Measurements from ENCODE around the gene CELF2. TPM values are rescaled to one million over a fixed set of nuclear protein-coding genes. Genes with fewer than 3 reads are reported as not detected.

The CELF2 gene
- total and polyA plus RNA-seq, 9 of the 15 experiments (the other 6 are each of a cell fraction or from before 2014, with no cell fraction given): 4.0 to 20.3 (median 11.1) TPM

- Histone ChIP-seq H3K27ac (ENCODE audit: extremely low read depth, low read depth, low read length) (no peak overlapping the region), H3K79me2 (ENCODE audit: control insufficient read depth, insufficient read depth, low read length) (no peaks in the 10 kb centered on the region), H3K27me3 (ENCODE audit: control insufficient read depth in 2 of 2, insufficient read depth in 2 of 2, low read length in 2 of 2) (no peaks in the 10 kb centered on the region), H3K4me1 (replicated peaks in 1 of 2; ENCODE audit: control insufficient read depth in 2 of 2, insufficient read depth in 2 of 2, low read length in 2 of 2) (no peaks in the 10 kb centered on the region), H4K20me1 (replicated peaks; ENCODE audit: control insufficient read depth, insufficient read depth, low read length) (no peaks in the 10 kb centered on the region), H2AFZ (ENCODE audit: low read depth, low read length) (no peak overlapping the region), H3K4me2 (ENCODE audit: insufficient read depth, low read length) (no peak overlapping the region), H3K9ac (ENCODE audit: insufficient read depth in 1 of 2, low read depth in 2 of 2, low read length in 2 of 2) (no peak overlapping the region), H3K4me3 (no peak overlapping the region), H3K9me3 (replicated peaks; ENCODE audit: control insufficient read depth, insufficient read depth, low read depth, low read length) (no peaks in the 10 kb centered on the region), H3K36me3 (ENCODE audit: control insufficient read depth, insufficient read depth, low read length) (no peaks in the 10 kb centered on the region), H3K9me1 (ENCODE audit: control insufficient read depth, insufficient read depth, low read length) (no peaks in the 10 kb centered on the region)
- FAIRE-seq (no peak), ATAC-seq (no peak), DNase-seq (ENCODE audit: extremely low read depth in 1 of 4, low spot score in 3 of 4) (no peak)
- intact Hi-C loops (cut with micrococcal nuclease): loop anchor here (5.0 kb wide), 1 partner anchor 1703 kb away; no protein-coding TSS in a partner anchor
- TF ChIP-seq EP300 (IDR thresholded peaks at IDR 0.05; ENCODE audit: low read length): no peak
- 0 out of 2 replicates have a peak, but pooled peaks have one; percentile 29 for TF ChIP-seq FOSL1 (tag; conservative IDR thresholded peaks at IDR 0.05)
- TF ChIP-seq CHCHD3 (CRISPR knock-in tag; IDR thresholded peaks at IDR 0.05): no peak
- TF ChIP-seq ZFP1 (CRISPR knock-in tag; IDR thresholded peaks at IDR 0.05): peak; percentile 94
- WGBS (ENCODE audit: insufficient coverage, low coverage, missing lambda C conversion rate): 0% methylated on average over 4 of the region's 4 CpGs
- BruUV-seq (replicated peaks): no TSS peak
- ChIA-PET CTCF (ENCODE audit: low intra/inter-chr PET ratio) (no interaction called here), POLR2A (interaction anchor here (0.6 kb wide), 1 partner anchor 1117 kb away, joined by 3 read pairs; no protein-coding TSS in a partner anchor)
- in situ Hi-C loops (cut with MboI): loop anchor here (25.0 kb wide), 1 partner anchor 1698 kb away; no protein-coding TSS in a partner anchor
Measured at GRCh38 chr10:11035301-11035991, 17.8 kb downstream of the CELF2 start.

- 8% methylated on average over 5 of the region's 5 CpGs for WGBS (ENCODE audit: insufficient coverage, low coverage, missing lambda C conversion rate)
- DNase-seq (ENCODE audit: extremely low read depth in 1 of 4, low spot score in 3 of 4) (peak; percentile 22 to 35 (median 32)), FAIRE-seq (no peak), ATAC-seq (peak; percentile 37; the same call in 1 of the 3 replicates)
- Histone ChIP-seq H3K9me3 (replicated peaks; ENCODE audit: control insufficient read depth, insufficient read depth, low read depth, low read length) (no peaks in the 10 kb centered on the region), H3K4me1 (replicated peaks in 1 of 2; ENCODE audit: control insufficient read depth in 2 of 2, insufficient read depth in 2 of 2, low read length in 2 of 2) (no peaks in the 10 kb centered on the region), H3K27me3 (ENCODE audit: control insufficient read depth in 2 of 2, insufficient read depth in 2 of 2, low read length in 2 of 2) (no peaks in the 10 kb centered on the region), H3K4me2 (ENCODE audit: insufficient read depth, low read length) (no peak overlapping the region), H3K36me3 (ENCODE audit: control insufficient read depth, insufficient read depth, low read length) (no peaks in the 10 kb centered on the region), H3K9ac (ENCODE audit: insufficient read depth in 1 of 2, low read depth in 2 of 2, low read length in 2 of 2) (no peak overlapping the region), H3K9me1 (ENCODE audit: control insufficient read depth, insufficient read depth, low read length) (no peaks in the 10 kb centered on the region), H4K20me1 (replicated peaks; ENCODE audit: control insufficient read depth, insufficient read depth, low read length) (no peaks in the 10 kb centered on the region), H3K79me2 (ENCODE audit: control insufficient read depth, insufficient read depth, low read length) (no peaks in the 10 kb centered on the region), H3K27ac (ENCODE audit: extremely low read depth, low read depth, low read length) (no peak overlapping the region), H2AFZ (ENCODE audit: low read depth, low read length) (no peak overlapping the region), H3K4me3 (no peak overlapping the region)
- TF ChIP-seq BRD4 (IDR thresholded peaks at IDR 0.05) (no peak), CTCF (IDR thresholded peaks at IDR 0.05 in 2 of 3, conservative IDR thresholded peaks at IDR 0.05 in 1 of 3; ENCODE audit: insufficient read depth in 2 of 3, low read depth in 1 of 3, low read length in 3 of 3) (peak in 2 of 3 experiments; percentile 34 to 44; a peak in 3 of 6 replicates), RAD21 (CRISPR knock-in tag; conservative IDR thresholded peaks at IDR 0.05 in 1 of 2, IDR thresholded peaks at IDR 0.05 in 1 of 2) (peak; percentile 16 to 61; a peak in 2 of 4 replicates)
- TF ChIP-seq, protein P1, sequence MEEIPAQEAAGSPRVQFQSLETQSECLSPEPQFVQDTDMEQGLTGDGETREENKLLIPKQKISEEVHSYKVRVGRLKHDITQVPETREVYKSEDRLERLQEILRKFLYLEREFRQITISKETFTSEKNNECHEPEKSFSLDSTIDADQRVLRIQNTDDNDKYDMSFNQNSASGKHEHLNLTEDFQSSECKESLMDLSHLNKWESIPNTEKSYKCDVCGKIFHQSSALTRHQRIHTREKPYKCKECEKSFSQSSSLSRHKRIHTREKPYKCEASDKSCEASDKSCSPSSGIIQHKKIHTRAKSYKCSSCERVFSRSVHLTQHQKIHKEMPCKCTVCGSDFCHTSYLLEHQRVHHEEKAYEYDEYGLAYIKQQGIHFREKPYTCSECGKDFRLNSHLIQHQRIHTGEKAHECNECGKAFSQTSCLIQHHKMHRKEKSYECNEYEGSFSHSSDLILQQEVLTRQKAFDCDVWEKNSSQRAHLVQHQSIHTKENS (CRISPR knock-in tag; IDR thresholded peaks at IDR 0.05): no peak
- in situ Hi-C loops (cut with MboI): loop anchor here (25.0 kb wide), 1 partner anchor 1699 kb away; no protein-coding TSS in a partner anchor
- no TSS peak for BruUV-seq (replicated peaks)
- intact Hi-C loops (cut with micrococcal nuclease): loop anchor here (5.0 kb wide), 1 partner anchor 1704 kb away; no protein-coding TSS in a partner anchor
- ChIA-PET POLR2A (no interaction called here), CTCF (ENCODE audit: low intra/inter-chr PET ratio) (no interaction called here)
Measured at GRCh38 chr10:11036424-11037011, 18.8 kb downstream of the CELF2 start.

Data from K562 (cell line).